GM21390 (cell line): ENCODE data around the gene FRMPD4.
"Not testable (repeated sequence)": the region's sequence is repeated elsewhere in the genome, so short reads cannot be mapped to it uniquely, and the experiment has no call there.

Source experiments
- ATAC-seq: cut with Tn5 transposase; IDR thresholded peaks from one replicate; pipeline ENCODE4 v1.9.1; 2021; ENCODE audit not compliant: unreplicated experiment

The FRMPD4 gene

DNA sequence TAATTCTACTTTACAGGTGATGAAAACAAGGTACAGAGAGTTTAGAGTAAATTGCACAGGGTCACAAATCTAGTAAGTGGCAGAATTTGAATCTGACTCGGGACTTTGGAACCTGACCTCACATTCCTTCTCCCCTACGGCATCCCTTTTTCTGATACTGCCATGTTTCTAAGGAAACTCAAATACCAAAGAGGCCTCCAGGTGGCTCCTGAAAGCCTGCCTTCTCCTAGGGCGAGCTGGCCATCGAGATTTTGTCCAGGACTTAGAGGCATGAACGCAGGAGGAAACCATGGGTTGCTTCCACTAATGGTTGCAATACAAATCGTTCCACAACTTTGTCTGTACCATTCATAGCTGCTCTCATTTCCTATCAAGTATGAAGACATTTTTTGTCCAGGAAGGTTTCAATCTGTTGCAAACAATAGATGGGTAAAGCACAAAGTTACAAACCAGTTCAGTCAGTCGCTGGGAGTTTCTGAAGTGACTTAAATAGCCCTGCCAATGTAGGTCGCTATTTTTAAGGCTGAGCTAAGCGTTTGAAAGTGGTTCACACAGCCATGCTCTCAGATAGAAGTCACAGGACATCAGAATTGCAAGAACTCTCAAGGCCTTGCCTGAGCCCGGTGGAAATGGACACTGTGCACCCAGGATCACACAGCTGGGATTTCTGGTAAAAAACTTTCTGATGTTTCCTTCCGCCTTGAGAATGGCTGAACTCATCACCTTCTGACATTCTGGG is 356.3 kb downstream of the FRMPD4 start:
- ATAC-seq = no peak

DNA sequence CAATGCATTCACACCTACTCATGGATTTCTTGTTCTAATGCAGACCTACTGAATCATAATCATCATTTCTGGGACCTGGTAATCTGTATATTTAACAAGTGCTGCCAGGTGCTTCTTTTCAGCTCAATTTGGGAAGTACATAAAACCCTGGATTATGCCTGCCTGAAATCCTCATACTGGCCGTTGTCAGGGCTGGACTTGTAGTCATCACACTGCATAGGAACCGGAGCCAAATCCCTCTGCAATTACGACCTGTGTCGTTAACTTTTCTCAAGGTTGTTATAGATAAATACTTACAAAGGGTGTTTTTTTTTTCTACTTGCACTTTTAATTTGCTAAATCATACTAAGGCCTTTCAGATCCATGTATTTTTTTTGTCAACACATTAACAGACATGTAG is 358.1 kb downstream of the FRMPD4 start:
- no peak for ATAC-seq

- ATAC-seq = no peak
Measured at GRCh38 chrX:12497832-12498591, 359.7 kb downstream of the FRMPD4 start.

GRCh38 chrX:12505127-12505526 is 366.9 kb downstream of the FRMPD4 start:
- no peak for ATAC-seq

- peak; percentile 95 for ATAC-seq
Measured at GRCh38 chrX:12515384-12515783, 377.1 kb downstream of the FRMPD4 start.

DNA sequence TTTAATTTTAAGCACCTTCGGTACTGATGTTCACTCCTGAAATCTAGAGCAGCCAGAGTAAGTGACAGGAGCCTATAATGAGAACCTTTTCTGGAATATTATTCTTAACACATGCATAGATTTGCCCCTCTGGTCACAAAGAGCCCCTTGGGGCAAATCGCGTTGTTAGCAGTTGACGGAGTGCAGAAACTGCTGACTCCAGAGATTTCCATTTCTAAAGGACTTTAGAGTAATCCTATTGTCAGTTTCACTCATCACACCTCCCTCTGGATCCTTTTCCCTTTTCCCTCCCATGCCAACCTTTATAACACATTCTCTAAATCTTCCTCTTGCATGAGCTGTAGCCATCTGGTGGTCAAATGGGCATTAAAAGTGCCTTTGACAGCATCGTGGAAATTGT is 388.0 kb downstream of the FRMPD4 start:
- ATAC-seq = no peak

GRCh38 chrX:12538096-12538495 is 399.8 kb downstream of the FRMPD4 start:
- not testable (repeated sequence) for ATAC-seq

DNA sequence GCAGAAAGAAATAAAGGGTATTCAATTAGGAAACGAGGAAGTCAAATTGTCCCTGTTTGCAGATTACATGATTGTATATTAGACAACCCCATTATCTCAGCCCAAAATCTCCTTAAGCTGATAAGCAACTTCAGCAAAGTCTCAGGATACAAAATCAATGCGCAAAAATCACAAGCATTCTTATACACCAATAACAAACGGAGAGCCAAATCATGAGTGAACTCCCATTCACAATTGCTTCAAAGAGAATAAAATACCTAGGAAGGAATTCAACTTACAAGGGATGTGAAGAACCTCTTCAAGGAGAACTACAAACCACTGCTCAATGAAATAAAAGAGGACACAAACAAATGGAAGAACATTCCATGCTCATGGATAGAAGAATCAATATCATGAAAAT is 404.0 kb downstream of the FRMPD4 start:
- not testable (repeated sequence) for ATAC-seq

DNA sequence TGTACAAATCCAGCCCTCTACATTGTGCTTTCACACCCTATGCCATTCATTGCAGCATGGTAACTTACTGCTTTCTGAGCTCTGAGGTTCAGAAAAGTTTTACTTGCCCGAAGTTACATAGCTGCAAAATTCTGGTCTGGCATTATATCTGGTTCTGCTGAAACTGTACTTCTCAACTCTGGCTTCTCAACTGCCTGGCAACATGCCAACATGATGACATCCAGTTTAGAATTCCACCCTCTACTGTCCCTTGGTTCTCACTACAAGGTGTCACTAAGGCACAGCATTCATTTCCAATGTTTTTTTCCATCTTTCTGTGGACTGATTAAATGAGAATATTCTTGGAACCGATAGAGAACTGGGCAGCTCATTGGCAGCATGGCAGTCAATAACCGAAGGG is 410.1 kb downstream of the FRMPD4 start:
- no peak for ATAC-seq

GRCh38 chrX:12548746-12549145 is 410.5 kb downstream of the FRMPD4 start:
- no peak for ATAC-seq

GRCh38 chrX:12554206-12554605 is 415.9 kb downstream of the FRMPD4 start:
- ATAC-seq = no peak

DNA sequence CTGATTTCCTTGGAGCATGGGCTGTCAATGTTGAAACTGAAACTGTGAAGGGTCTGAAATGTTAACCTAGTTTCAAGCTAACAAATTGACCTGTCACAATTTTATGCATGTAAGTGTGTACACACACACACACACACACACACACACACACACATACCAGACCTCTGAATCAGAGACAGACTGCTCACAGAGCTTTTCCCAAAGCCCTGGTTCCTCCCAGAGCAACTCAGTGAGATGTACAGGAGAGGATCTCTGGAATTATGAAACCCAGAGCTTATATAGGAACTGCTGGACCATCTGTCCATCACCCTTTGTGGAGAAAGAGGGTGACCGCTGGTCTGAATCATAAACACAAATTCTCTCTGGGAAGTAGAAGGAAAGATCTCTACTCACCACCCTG is 424.8 kb downstream of the FRMPD4 start:
- no peak for ATAC-seq

DNA sequence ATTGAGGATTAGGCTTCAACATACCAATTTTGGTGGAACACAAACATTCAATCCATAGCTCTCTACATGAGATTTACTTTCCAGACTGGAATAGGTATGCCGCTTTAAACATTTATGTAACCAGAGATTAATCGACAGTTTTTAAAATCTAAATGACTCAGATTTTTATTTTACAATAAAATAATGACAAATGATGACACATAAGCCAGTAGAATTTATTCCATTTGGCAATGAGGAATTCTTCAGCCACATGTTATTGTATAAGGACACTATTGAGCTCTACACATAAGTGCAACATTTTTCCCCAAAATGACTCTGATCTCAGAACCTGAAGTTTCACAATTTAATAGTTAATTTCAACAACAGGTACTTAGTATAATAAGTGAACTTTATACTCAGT is 425.9 kb downstream of the FRMPD4 start:
- no peak for ATAC-seq

- ATAC-seq = no peak
Measured at GRCh38 chrX:12567857-12568256, 429.6 kb downstream of the FRMPD4 start.

DNA sequence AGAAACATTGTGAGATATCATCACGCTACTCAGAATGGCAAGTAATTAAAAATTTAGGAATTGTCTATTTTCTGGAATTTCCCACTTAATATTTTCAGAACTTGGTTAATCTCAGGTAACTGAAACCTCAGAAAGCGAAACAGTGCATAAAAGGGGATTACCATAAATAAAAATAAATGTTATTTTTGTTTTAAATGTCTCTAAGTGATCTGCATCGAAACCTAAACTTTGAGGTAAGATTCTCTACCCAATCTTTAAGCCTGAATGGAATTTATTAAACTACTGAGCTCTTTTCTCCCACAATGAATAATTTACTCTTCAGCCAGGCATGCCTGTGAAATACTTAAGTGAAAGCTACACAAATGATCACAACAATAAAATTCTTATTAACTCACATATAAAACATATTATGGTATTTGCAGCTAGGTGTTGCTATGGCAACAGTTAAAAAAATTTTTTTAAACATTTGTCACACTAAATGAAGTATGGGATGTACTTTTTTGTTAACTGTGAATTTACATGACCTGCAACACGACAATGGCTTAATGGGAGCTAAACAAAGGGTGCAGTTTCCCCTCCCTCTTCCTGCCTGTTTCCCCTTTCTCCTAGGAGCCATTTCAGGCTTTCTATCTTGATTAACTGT is 432.7 kb downstream of the FRMPD4 start:
- no peak for ATAC-seq

- ATAC-seq = no peak
Measured at GRCh38 chrX:12579311-12579710, 441.0 kb downstream of the FRMPD4 start.

GRCh38 chrX:12580548-12580947 is 442.3 kb downstream of the FRMPD4 start:
- ATAC-seq = no peak

DNA sequence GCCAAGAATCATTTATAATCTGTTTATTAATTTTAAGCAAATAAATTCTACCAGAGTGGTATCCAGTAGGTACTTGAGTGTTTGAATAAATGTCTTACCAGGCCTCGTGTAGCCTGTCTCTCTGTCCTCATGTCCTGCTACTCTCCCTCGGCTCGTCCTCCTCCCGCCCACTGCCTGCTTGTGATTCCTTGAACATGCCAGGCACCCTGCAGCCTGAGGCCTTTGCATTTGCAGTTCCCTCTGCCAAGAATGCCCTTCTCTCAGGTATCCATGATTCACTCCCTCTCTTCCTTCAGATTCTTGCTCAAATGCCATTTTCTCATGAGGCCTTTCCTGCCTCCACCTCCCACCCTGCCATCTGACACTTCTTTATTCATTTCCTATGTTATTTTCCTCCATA is 443.3 kb downstream of the FRMPD4 start:
- ATAC-seq = no peak

GRCh38 chrX:12582649-12583048 is 444.4 kb downstream of the FRMPD4 start:
- no peak for ATAC-seq

- ATAC-seq = no peak
Measured at GRCh38 chrX:12583543-12583942, 445.3 kb downstream of the FRMPD4 start.

DNA sequence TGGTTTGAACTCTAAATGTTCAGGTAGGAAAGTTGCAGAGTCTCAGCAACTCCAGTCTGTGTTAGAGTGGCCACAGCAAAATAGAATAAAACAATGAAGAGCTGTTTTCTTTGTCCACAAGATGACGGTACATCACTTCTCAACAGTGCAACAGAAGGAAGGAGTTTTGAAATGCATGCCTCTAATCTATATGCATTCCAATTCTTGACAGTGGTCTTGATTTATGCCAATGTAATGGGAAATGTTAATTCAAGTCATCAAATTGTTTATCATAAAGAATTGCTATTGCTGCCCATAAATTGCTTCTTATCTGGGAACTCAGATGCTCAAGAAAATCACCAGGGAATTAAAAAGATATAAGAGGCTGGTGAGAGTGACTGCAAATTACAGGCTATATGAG is 457.4 kb downstream of the FRMPD4 start:
- ATAC-seq = no peak

GRCh38 chrX:12610079-12610478 is 471.8 kb downstream of the FRMPD4 start:
- no peak for ATAC-seq
